ENCODE results near the gene ZBTB20. TPM values are rescaled to one million over a fixed set of nuclear protein-coding genes. Genes with fewer than 3 reads are reported as not detected.
A peak's percentile ranks its signal among the peaks of the same experiment; 100 is the strongest.

The ZBTB20 gene
- total RNA-seq, 1 donor from 2014 or later: 13.9 TPM

DNA sequence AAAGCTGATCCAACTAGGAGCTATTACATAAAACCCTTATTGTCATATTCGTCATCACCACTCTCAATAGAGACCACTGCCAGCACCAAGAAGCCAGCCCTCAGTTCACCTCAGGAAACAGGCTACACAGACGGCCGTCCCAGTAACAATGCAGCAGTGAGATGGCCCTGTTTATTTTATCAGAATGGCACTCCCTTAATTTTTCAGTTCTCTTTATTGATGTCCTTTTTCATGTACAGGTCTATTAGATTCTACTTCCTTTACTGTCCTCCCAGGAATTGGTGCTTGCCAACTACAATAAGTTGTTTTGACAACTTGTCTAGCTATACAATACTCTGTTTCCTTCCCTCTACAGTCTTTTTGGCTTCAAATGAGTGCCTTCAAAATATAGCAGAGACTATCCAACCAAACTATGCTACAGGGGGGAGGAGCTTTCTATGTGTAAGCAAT, 272.5 kb downstream of the ZBTB20 start:
- DNase-seq (ENCODE audit: low read depth in 2 of 2): peak; percentile 69 to 82

DNA sequence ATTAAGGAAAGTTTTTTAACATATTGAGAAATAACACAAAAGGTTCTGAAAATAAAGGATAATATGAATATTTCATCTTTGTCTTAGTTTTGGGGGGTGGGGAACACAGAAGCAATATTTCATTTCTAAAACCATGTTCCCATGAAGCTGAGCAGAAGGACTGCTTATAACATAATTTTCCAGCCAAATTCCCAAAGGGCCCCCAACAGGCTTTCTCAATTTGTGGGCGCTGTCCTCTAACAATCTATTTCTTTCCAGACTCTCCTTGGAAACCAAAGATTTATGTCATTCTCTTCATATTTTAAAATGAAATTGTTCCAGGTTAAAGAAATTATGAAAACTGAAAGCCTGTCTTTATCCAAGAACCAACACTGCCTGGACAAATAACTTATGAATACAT, 273.5 kb downstream of the ZBTB20 start:
- DNase-seq (ENCODE audit: low read depth in 2 of 2): no peak

DNA sequence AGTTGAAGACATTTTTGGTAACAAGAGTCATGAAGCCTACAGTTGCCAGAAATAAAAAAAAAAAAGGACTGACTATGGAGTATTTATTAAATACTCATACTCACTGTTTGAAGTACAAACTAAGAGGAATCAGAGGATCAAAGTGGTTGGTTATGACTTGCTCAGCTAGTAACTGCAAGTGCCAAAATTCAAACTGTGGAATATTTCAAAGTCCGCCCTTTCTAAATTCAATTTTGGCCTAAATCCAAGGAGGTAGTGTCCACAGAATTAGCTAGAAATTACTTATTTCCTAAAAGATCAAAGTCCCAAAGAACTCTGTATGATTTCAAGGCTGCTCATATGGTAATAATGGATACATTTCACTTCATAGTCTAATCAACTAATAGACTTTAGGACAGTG, 274.5 kb downstream of the ZBTB20 start:
- no peak for DNase-seq (ENCODE audit: low read depth in 2 of 2)

DNA sequence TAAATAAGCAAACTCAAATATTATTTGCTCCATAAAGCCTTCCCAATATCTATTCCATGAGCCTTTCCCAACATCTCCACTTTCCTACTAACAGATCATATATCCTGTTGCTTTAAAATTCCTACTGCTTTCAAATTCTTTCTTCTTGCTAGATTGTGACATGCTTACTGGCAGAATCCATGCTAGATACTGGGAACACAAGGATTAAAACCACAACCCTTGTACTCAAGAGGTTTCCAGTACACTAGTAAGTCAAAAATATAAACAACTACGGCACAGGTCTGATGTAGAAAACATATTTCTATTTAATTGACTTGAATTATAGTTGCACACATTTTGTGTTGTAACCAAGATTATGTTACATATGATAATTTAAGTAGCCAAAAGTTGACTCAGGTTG, 275.0 kb downstream of the ZBTB20 start:
- DNase-seq (ENCODE audit: low read depth in 2 of 2): no peak

DNA sequence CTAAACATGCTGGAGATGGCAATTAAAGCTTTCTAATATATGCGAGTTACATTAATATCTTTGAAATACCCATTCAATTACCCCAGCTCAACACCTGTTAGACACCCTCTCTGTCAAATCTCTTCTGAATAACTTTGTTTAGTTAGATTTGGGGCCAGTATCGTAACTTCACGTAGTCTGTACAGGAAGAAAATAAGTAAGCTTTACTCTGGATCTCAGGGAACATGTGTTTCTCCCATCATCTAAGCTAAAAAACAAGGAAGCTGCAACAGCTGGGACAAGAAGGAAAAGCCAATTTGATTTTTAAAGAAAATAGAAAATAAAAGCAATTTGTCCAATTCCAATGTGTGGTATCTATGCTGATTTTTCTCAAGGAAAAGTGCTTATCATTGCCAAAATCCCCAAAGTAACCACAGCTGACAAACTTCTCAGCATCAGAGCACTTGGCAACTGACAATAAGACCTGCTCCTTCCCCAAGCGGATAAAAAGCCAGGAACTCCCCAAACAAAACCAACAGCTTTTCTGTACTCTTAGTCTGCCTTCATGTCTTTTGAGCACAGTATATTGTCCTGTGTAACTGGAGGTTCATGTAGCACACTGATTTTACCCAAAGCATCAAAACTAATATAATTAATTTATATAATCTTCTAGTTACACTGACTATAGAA, 279.1 kb downstream of the ZBTB20 start:
- no peak for DNase-seq (ENCODE audit: low read depth in 2 of 2)

DNA sequence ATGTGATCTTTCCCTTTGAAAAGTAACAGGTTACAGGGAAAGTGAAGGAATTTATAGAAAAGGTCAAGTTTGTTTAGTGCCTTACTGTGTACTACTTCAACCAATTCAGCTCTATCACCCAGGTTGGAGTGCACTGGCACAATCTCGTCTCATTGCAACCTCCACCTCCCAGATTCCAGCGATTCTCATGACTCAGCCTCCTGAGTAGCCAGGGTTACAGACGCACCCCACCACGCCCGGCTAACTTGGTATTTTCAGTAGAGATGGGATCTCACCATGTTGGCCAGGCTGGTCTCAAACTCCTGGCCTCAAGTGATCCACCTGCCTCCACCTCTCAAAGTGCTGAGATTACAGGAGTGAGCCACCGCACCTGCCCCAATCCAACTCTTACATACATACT, 279.7 kb downstream of the ZBTB20 start:
- DNase-seq (ENCODE audit: low read depth in 2 of 2): no peak

DNA sequence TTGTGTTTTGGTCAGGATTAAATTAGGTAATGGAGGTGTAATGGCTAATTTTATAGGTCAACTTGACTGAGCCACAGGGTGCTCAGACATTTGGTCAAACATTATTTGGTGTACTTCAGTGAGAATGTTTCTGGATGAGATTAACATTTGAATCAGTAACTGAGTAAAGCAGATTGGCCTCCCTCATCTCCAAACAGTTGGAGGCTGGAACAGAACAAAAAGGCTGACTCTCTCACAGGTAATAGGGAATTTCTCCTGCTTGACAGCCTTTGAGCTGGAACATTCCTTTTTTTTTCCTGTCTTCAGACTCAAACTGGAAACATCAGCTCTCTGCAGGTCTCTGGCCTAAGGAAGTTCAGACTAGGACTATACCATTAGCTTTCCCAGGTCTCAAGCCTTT, 280.7 kb downstream of the ZBTB20 start:
- no peak for DNase-seq (ENCODE audit: low read depth in 2 of 2)

DNA sequence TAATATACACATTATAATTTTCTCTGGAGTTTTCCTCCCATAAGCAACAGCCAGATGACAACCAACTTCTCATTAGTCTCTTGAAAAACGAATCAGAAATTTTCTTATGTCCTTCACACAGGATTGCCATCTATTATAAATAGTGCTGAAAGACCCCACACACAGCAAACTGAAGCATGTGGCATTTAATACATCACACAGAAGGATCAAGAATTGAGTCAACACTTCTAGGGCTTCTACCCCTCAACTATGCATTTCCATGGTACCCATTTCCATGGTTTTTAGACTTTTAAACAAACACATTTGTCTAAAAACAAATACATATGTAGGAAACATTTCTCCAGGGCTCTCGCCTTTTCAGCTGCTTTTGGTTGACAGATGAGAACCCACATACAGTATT, 282.1 kb downstream of the ZBTB20 start:
- no peak for DNase-seq (ENCODE audit: low read depth in 2 of 2)

DNA sequence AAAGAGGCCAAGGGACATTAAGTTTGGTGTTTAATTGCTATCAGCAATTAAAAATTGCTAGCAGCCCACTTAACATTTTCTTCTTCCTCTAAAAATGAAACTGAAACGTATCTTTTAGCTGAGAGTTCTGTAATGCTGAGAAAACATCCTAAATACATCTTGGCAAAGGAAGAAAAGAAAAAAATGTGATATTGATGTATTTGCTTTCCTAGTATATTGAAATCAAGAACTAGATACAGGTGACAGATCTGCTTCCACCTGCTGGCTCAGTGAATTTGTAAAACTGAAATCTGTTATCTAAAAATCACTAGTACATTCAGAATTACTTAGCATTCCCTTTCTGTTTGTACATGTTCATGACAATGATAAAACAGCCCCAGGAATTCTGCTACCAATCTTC, 283.2 kb downstream of the ZBTB20 start:
- DNase-seq (ENCODE audit: low read depth in 2 of 2): no peak

DNA sequence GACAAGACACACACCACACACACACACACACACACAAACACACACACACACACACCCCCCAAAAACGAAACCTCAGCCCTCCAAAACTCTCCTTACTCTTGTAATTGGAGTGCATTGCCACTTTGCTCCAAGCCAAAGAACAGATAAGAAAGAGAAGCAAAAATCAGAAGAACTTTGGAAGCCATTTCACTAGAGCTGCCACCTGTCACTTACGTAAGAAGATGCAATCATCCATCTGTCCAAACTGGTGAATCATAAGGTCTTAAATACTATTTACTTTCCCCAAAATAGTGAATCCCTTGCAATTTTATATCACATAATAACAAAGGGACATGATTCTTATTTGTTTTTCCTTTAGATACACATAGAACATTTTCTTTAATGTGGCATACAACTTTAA, 285.4 kb downstream of the ZBTB20 start:
- no peak for DNase-seq (ENCODE audit: low read depth in 2 of 2)

DNA sequence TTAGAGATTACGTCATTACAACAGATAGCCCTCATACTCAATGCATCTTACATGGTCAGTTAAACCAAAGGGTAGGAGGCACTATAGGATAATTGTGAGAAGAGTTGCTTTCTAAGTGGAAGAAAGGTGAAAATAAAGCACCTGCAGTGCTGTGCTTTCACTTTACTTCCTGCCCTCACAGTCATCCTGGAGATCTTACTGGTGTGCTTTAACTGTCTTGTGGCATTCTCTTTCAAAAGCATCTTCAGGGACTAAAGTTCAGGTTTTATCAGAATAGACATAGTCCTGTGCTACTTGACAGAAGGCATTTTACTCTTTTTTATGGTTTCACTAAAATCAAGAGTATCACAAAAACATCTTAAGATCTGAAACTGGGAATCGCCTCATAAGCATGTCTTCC, 286.6 kb downstream of the ZBTB20 start:
- DNase-seq (ENCODE audit: low read depth in 2 of 2): no peak

DNA sequence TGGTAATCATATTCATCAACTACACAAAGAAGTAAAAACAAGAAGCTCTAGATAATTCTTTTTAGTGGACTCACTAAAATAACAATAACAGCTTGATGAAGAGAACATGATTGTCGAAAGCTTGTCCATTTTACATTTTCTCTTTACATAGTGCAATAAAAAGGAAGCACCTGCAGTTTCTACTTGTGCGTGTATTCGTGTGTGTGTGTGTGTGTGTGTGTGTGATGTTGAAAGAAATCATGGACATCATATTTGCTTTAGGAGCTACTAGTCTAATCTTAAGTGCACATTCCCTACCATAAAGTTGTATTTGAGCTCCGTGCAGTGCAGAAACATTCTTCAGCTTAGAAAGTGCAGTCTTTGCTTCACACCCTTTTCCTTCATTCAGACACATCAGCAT, 288.8 kb downstream of the ZBTB20 start:
- peak in 1 of 2 donors; percentile 25 for DNase-seq (ENCODE audit: low read depth in 2 of 2)

DNA sequence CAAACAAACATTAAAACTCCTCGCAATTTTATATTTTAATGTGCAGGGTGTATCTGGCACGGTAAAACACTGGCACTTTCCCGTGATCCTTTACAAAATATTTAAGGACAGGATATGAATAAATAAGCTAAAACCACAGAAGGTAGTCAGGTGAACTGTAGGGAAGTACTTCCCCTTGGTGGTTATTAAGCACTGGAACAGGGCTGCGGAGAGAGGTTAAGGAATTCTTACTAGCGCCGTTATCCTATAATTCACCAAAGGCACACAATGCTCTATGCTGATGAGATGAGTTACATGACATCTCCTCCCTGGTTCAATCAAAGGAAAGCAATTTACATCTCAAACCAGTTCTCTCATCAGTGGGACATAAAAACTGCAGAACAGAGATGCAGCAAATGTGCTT, 289.8 kb downstream of the ZBTB20 start:
- no peak for DNase-seq (ENCODE audit: low read depth in 2 of 2)

DNA sequence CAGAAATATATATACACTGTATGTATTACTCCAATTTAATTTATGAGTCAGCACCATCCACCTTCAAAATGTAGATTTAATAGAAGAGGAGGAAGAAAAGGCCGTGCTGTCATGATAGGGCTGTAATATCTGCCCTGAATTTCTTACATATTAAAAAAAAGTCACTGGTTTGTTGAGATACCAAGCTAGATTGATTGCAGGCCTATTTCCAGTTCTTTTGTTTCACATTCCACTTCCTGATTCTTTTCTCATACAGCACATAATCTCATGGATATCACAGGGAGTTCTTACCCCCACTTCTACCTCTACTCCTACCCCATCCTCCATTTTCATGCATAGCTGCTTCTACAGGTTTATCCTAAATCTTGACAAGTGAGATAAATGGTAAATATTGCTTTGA, 290.3 kb downstream of the ZBTB20 start:
- no peak for DNase-seq (ENCODE audit: low read depth in 2 of 2)

DNA sequence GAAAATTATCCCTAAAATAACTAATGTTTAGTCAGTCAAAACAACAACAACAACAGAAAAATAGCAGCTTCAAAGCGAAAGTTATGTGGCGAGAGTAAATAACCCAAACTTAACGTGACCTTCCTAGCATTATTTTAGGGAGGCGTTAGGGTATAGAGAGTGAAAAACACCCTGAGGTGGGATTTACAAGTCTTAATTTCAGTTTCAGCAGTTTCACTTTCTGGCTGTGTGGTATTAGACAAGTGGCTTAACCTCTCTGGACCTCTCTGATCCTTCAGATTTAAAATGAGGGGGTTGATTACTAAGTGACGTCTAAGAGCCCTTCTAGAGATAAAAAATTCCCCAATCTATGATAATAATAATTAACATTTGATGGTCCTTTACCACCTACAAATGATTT, 291.2 kb downstream of the ZBTB20 start:
- DNase-seq (ENCODE audit: low read depth in 2 of 2): no peak

DNA sequence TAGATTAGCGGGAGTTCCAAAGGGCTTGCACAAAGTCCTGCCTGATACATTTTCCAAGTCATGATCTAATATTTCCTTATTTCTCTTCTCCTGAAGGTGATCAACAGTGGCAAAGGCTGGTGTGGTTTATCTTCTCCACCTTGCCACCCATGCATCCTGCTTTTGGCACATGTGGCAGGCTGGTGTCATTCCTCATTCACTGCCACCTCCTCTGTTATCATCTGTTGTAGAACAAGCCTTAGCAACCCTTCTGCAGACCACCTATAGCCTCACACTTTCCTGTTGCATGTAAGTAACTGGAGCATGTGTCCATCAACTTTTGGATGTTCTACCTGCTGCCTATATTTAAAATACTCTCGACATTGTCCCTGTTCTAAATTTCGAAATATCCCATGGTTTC, 294.1 kb downstream of the ZBTB20 start:
- no peak for DNase-seq (ENCODE audit: low read depth in 2 of 2)

DNA sequence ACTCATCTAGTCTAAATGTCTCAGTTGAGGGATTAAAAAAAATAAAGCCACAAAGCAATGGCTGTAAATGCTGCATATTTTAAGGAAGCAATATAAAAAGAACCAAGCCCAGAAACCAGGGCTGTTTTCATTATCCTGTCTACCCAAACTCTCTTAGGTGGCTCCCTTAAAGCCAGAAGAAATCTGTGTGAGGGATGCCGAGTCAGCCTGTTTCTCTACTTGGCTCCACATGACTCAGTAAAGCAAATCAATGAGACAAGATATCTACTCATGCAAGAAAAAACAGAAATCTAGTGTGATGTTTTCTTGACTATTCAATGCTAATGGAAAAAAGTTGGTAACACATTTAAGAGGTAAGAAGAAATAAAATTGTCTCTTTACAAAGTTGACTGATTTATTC, 296.2 kb downstream of the ZBTB20 start:
- DNase-seq (ENCODE audit: low read depth in 2 of 2): no peak

DNA sequence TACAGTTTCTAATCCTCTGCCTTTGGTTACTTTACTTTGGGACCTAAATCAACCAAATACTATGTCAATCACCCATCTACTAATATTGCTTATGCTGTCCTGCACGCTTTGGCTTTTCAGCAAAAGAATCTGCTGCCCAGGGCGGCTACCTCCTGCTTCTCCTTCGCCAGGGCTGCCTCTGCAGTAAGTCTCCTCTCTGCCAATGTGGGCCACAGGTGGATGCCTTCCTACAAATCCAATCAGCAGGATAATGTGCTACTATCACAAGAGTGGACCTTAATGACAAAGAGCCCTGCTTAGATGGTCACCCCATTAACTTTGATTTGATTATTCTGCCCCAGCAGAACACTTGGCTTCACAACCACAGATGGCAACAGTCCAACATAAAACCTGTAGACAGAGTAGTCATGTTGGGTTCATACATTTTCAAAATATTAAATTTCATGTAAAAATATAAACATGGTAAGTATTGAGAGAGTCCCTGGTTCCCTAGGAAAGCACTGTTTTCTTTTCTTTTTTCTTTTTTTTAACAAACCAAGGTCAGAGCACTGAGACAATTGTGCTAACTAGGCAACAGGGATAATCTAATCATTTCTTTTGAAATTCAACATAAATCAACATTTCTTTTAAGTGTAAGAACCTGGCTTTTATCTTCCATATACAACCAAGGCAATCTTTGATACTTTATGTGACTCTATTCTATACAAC, 298.3 kb downstream of the ZBTB20 start:
- DNase-seq (ENCODE audit: low read depth in 2 of 2): no peak

DNA sequence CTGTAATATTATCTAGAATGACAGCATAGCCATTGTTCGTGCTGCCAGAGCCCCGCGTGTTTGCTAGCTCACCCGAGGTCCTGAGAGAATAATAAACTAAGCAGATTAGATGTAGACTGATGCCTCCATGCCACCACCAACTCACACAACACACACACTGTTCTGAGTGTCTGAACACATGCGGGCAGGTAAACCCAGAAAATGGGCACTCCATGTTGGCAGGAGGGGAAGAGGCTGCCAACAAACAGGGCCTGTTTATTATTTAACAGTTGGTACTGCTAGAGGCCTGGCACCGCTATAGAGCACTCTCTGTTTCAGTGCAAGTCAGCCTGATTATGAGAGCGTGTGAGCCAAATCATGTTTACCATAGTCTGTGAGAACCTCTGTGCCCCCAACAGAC, 299.0 kb downstream of the ZBTB20 start:
- no peak for DNase-seq (ENCODE audit: low read depth in 2 of 2)

DNA sequence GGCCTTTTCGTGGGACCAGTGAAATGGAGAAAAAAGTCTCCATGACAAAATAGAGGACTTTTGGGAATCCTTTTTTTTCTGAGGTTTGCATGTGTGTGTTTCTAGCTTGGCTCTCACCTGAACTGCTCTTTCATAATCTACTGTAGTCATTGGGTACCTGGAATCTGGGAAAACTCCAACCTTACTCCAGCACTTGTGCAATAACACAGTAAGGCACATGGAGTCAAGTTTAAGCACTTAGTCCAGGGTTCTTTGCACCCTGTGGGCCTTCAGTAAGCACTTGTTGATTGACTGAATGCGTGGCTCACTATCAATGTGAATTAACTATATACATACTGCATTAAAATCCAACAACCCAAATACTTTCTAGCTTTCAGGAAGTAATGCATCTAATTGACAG, 299.5 kb downstream of the ZBTB20 start:
- no peak for DNase-seq (ENCODE audit: low read depth in 2 of 2)

DNA sequence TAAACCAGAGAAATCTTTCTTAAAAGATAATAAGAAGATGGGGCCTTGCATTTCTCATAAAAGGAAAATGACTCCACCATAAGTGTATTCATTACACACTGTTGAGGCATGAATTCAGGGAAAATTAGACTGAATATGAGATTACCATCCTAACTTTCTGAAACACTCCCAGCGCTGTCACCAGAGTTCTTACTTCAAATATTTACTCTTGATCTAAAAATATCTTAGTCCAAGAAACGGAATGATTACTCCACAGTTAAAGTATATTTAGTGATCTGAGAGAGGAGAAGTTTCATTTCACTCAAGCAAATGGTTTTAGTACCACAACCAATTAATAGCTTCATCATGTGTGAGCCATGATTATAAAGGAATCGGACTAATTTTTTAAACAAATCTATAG, 300.3 kb downstream of the ZBTB20 start:
- no peak for DNase-seq (ENCODE audit: low read depth in 2 of 2)

DNA sequence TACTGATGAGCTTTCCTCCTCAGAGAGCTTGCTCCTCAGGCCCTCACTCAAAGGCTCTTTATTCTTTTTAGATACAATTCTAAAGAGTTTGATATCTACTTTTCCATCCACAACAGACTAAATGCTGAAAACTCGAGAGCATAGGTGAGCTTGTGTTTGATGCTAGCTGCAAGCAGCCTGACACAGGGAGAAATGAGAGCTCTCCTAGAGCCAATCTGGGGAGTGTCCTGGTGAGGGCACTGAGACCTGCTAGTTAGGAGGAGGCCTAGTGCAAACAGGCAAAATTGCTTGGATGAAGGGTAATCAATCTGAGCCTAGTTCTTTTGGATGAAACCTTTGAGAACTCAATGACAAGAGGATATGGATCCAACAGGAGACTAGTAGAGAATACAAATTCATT, 300.8 kb downstream of the ZBTB20 start:
- DNase-seq (ENCODE audit: low read depth in 2 of 2): no peak

DNA sequence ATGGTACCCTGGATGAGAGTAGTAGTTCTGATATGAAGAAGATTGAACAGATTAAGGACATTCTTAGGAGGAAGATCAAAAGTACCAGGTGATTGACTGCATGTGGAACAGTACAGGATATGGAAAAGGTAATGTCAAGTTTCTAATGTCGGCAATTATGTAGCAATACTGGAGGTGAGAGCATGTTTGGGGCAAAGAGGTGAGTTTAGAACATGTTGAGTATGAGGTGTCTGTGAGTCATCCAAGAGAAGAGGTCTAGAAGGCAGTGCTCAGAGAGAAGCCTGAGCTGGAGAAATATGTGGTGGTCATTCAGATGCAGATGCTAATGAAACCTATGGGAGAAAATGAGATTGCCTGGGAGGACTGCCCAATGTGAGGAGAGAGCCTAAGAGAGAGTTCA, 305.6 kb downstream of the ZBTB20 start:
- DNase-seq (ENCODE audit: low read depth in 2 of 2): no peak

DNA sequence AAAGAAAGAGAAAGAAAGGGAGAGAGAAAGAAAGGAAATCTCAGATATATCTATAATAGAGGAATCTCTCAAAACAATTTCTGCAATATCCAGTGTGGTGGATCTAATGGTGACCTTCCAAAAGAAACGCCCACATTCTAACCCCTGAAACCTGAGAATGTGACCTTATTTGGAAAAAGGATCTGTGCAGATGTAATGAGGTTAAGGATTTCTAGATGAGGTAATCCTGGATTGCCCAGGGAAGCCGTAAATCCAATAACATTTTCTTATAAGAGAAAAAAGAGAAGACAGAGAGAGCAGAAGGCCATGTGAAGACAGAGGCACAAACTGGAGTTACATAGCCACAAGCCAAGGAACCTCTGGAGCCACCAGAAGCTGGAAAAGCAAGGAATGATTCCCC, 307.6 kb downstream of the ZBTB20 start:
- DNase-seq (ENCODE audit: low read depth in 2 of 2): no peak
